HG02943 (cell line): ENCODE measurements around the gene RGS8.

ENCODE experiments used
- ATAC-seq: cut with Tn5 transposase; IDR thresholded peaks from one replicate; pipeline ENCODE4 v1.9.1; 2021; ENCODE audit warnings: mild to moderate bottlenecking, low read depth, moderate library complexity; ENCODE audit not compliant: unreplicated experiment

Gene RGS8

GRCh38 chr1:182674346-182675246 lies 9.8 kb downstream of the RGS8 start:
- ATAC-seq: no peak

GRCh38 chr1:182672487-182672836 lies 11.9 kb downstream of the RGS8 start:
- ATAC-seq: no peak

- ATAC-seq: no peak
Observed at GRCh38 chr1:182671750-182672486, 12.5 kb downstream of the RGS8 start.

GRCh38 chr1:182670032-182670749 lies 14.2 kb downstream of the RGS8 start:
- no peak for ATAC-seq

DNA sequence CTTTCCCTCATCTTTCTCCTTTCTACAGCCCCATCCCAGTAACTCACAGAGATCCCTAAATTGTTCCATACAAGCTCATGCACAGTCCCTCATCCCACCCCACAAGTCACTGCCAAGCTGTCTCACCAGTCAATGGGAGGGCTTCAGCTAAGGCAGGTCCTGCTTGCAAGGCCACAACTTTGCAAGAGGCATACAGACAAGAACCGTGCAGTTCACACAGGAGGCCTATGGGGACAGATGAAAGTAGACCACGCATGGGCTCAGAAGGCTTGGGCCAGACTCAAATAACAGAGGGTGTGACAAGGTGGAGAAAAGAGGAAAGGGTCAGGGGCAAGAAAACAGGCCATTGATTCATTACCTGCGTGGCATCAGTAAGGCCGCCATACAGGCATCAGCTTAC lies 15.1 kb downstream of the RGS8 start:
- ATAC-seq: no peak

- ATAC-seq: no peak
Observed at GRCh38 chr1:182668521-182669054, 15.8 kb downstream of the RGS8 start.

GRCh38 chr1:182667848-182668505 lies 16.4 kb downstream of the RGS8 start:
- no peak for ATAC-seq

DNA sequence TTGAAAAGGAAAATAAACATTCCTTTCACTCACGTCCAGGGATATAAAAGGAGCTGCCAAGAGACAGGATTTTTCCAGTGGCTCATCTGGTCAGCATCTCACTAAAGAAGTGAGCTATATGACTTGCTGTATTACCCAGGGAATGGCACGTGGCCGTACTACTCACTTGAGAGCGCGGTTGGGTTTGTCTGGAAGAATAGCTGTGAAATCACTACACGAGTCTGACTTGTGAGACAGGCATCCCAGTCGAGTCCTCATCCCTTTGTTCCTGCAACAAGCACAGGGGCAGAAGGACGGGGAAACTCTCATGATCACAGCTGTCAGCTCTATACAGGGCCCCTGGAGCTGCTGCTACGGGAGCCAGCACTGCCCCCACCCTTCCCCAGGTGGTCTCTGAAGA lies 17.7 kb downstream of the RGS8 start:
- no peak for ATAC-seq

GRCh38 chr1:182664296-182664695 lies 20.1 kb downstream of the RGS8 start:
- no peak for ATAC-seq

DNA sequence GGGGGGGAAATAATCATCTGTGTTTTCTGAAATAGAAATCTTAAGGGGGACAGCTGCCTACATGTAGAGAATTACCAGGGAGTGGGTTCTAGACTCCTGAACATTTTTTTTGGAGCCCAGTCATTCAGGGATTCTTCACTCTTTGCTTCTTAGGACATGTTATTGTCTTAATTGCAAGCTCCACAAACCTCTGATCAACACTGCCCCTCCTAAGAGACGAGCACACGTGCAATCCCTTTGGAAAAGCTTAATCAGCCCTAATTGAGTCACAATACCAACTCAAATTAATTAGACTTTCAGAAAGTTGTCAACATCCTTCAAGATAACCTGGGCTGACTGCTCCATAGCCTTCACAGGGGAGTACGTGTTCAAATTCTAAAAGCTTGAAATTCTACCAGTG lies 21.4 kb downstream of the RGS8 start:
- no peak for ATAC-seq

GRCh38 chr1:182662121-182662890 lies 22.1 kb downstream of the RGS8 start:
- no peak for ATAC-seq

DNA sequence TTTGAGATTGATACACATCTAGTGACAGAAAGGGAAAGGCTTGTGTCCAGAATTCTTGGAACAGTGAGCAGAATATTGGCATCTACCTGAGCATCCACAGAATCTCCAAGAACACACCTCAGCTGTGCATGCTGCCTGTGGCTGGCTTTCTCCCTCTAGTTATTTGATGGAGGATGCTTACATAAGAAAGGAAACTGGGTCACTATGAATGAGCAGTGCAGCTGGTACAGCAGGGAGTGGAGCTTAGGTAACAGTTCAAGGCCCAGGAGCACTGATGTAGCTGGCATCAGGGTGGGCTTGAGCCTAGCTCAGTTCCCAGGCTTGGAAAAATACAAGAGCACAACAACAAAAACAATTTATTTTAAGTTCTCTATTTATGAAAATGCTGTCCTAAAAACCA lies 26.3 kb downstream of the RGS8 start:
- no peak for ATAC-seq

GRCh38 chr1:182656842-182657397 lies 27.5 kb downstream of the RGS8 start:
- ATAC-seq: no peak

- no peak for ATAC-seq
Observed at GRCh38 chr1:182653986-182654385, 30.4 kb downstream of the RGS8 start.

- no peak for ATAC-seq
Observed at GRCh38 chr1:182652933-182653332, 31.5 kb downstream of the RGS8 start.

DNA sequence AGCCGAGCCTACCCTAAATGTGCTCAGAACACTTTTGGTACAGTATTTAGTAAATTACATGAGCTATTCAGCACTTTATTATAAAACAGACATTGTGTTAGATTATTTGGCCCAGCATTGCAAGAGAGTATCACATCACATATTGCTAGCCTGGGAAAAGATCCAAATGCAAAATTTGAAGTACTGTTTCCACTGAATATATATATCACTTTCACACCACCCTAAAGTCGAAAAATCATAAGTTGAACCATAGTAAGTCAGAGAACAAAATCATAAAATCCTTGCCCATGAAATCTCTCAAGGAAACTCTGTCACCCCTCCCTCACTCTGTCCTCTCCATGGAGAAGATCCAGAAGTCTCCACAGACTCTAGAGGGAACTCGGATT lies 33.1 kb downstream of the RGS8 start:
- no peak for ATAC-seq

DNA sequence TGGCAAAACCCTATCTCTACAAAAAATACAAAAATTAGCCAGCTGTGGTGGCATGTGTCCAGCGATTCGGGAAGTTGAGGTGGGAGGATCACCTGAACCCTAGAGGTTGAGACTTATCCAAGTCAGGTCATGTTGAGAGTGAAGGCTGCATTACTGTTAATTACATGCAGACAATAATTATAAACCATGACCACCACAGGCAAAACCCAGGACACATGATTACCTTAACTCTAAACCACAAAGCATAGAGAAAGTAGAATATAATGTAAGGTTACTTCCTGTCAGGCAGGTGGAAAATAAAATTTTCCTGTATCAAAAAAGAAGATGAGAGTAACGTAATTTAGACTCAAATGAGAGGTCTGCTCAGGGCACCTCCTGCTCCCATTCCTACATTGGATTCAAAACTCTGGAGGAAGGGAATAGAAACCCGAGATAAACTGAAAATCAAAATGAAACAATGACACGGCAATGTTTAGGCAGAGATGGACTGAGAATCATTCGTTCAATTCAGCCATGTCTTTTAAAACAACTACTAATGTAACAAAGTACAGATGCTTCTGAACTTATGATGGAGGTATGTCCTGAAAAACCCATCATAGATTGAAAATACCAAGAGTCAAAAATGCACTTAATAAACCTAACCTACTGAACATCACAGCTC lies 33.6 kb downstream of the RGS8 start:
- no peak for ATAC-seq

GRCh38 chr1:182649041-182649440 lies 35.3 kb downstream of the RGS8 start:
- no peak for ATAC-seq

DNA sequence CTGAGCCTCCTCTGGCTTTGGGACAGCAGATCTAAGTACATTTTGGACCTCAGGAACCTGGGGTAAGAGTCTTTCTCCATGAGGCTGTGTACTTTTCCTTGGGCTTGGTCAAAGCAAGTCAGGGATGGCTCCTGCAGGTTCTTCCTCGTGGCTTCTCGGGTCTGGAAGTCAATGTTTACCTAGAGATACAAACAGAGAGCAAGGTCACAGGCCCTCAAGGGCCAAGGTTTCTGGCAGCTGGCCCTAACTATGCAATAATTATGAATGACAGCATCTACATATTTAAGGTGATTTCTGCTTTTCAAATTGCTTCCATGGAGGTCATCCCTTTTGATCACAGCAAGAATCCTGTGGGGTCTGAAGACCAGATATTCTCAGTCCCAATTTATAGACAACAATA lies 37.6 kb downstream of the RGS8 start:
- no peak for ATAC-seq
